Measurements from ENCODE around the gene METTL16. TPM values are rescaled to one million over a fixed set of nuclear protein-coding genes. Genes with fewer than 3 reads are reported as not detected.

The METTL16 gene
- total RNA-seq, 2 donors from 2014 or later, result 16.3 to 23.1 TPM

DNA sequence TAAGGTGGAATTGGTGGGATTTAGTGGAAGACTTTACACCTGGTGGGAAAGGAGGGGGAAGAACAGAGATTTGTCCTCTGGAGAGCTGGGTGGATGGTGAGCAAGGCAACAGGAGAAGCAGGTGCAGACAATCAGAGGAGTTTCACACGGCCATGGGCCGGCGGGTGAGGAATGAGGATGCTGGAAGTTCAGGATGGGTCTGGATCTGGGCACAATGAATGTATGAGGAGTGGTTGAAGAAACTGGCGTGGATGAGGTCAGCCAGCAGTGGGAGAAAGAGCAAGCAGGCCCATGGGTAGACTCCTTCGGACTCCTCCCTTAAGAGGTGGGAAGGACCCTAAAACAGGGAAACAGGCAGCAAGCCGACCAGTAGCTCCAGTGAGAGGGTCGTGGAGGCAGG, 100.7 kb downstream of the METTL16 start:
- intact Hi-C loops (cut with DNase I), result no loop called here
- peak overlapping the region in 1 of 2 donors; percentile 27 for H3K9ac ChIP-seq (ENCODE audit: low read depth in 2 of 2, low read length in 2 of 2)
- H3K9me3 ChIP-seq, result no peaks in the 10 kb centered on the region
- no peak for DNase-seq
- H3K4me1 ChIP-seq, result peaks cover 1% of the 10 kb centered on the region
- H3K4me3 ChIP-seq, result no peak overlapping the region
- no peaks in the 10 kb centered on the region for H3K36me3 ChIP-seq
- no peak overlapping the region for H3K27ac ChIP-seq
- no peaks in the 10 kb centered on the region for H3K27me3 ChIP-seq
- TF ChIP-seq CTCF (IDR thresholded peaks at IDR 0.05), result no peak

- Histone ChIP-seq H3K27me3 (no peaks in the 10 kb centered on the region), H3K9me3 (no peaks in the 10 kb centered on the region), H3K27ac (peak overlapping the region; percentile 98), H3K36me3 (no peaks in the 10 kb centered on the region), H3K4me1 (peaks cover 26% of the 10 kb centered on the region), H3K9ac (ENCODE audit: low read depth in 2 of 2, low read length in 2 of 2) (peak overlapping the region; percentile 67 to 92), H3K4me3 (no peak overlapping the region)
- DNase-seq, result peak; percentile 93
- intact Hi-C loops (cut with DNase I), result no loop called here
- TF ChIP-seq CTCF (IDR thresholded peaks at IDR 0.05), result no peak
Observed at GRCh38 chr17:2406903-2407790, 104.5 kb downstream of the METTL16 start.

GRCh38 chr17:2406271-2406902, 105.3 kb downstream of the METTL16 start:
- H3K27me3 ChIP-seq, result no peaks in the 10 kb centered on the region
- DNase-seq, result peak; percentile 82
- H3K9me3 ChIP-seq, result no peaks in the 10 kb centered on the region
- no peak overlapping the region for H3K4me3 ChIP-seq
- no peaks in the 10 kb centered on the region for H3K36me3 ChIP-seq
- TF ChIP-seq CTCF (IDR thresholded peaks at IDR 0.05), result no peak
- peaks cover 26% of the 10 kb centered on the region for H3K4me1 ChIP-seq
- intact Hi-C loops (cut with DNase I), result no loop called here
- H3K27ac ChIP-seq, result peak overlapping the region; percentile 98
- H3K9ac ChIP-seq (ENCODE audit: low read depth in 2 of 2, low read length in 2 of 2), result peak overlapping the region; percentile 15 to 92

- DNase-seq, result peak; percentile 26
- no peaks in the 10 kb centered on the region for H3K27me3 ChIP-seq
Observed at GRCh38 chr17:2405247-2405926, 106.3 kb downstream of the METTL16 start.

More at GRCh38 chr17:2405247-2405926, 106.3 kb downstream of the METTL16 start:
- intact Hi-C loops (cut with DNase I), result no loop called here
- Histone ChIP-seq H3K4me1 (peaks cover 26% of the 10 kb centered on the region), H3K27ac (peak overlapping the region; percentile 98), H3K4me3 (no peak overlapping the region), H3K9ac (ENCODE audit: low read depth in 2 of 2, low read length in 2 of 2) (peak overlapping the region in 1 of 2 donors; percentile 92), H3K36me3 (no peaks in the 10 kb centered on the region), H3K9me3 (no peaks in the 10 kb centered on the region)
- no peak for TF ChIP-seq CTCF (IDR thresholded peaks at IDR 0.05)
